PC-3 (cell line): ENCODE data around the gene NAGPA. TPM values are rescaled to one million over a fixed set of nuclear protein-coding genes. Genes with fewer than 3 reads are reported as not detected.

Source experiments
- ATAC-seq: fragments of 200-7000 bp; cut with Tn5 transposase; 2 replicates; pipeline ENCODE4 v1.9.1; 2020; ENCODE audit warnings: mild to moderate bottlenecking, moderate library complexity
- BruUV-seq: library from RNA; stranded (reverse); fragments of 400-500 nt; replicated peaks from 2 replicates; lab custom pipeline; 2021; lab: Mats Ljungman, UMichigan
- CTCF ChIA-PET: fragments of 300-600 bp; sonication (Branson Sonifier 250); formaldehyde crosslinking; loops from one replicate; lab custom pipeline; 2022; ENCODE audit warnings: antibody characterized with exemption; lab: Charles Lee
- POLR2A ChIA-PET: fragments of 300-600 bp; sonication (Branson Sonifier 250); formaldehyde crosslinking; loops from one replicate; lab custom pipeline; 2022; ENCODE audit warnings: antibody characterized with exemption; ENCODE audit not compliant: unreplicated experiment; lab: Charles Lee
- DNase-seq: peaks from one replicate; pipeline ENCODE4 v3.0.0-alpha.2; 2015
- H2AFZ ChIP-seq: fragments of 300-600 bp; sonication (generic); 2 replicates; pipeline ENCODE4 v1.6.0; 2016; ENCODE audit warnings: antibody characterized with exemption, low read length
- H3F3A ChIP-seq: fragments of 300-600 bp; sonication (generic); one replicate; pipeline ENCODE4 v1.6.0; 2017; ENCODE audit warnings: antibody characterized with exemption, low read length, control low read depth, mild to moderate bottlenecking; ENCODE audit not compliant: unreplicated experiment
- H3K27ac ChIP-seq: fragments of 300-600 bp; sonication (generic); 2 replicates; pipeline ENCODE4 v1.5.1; 2016; ENCODE audit warnings: mild to moderate bottlenecking, low read length
- H3K27me3 ChIP-seq: fragments of 300-600 bp; sonication (generic); 2 replicates; pipeline ENCODE4 v1.6.1; 2016; ENCODE audit warnings: low read length, mixed read lengths
- H3K36me3 ChIP-seq: fragments of 300-600 bp; sonication (generic); 2 replicates; pipeline ENCODE4 v1.6.1; 2016; ENCODE audit warnings: low read depth, mixed run types, low read length, mixed read lengths
- H3K4me1 ChIP-seq: fragments of 300-600 bp; sonication (generic); 2 replicates; pipeline ENCODE4 v1.5.1; 2016; ENCODE audit warnings: low read length; ENCODE audit not compliant: insufficient read depth
- H3K4me2 ChIP-seq: fragments of 300-600 bp; sonication (generic); 2 replicates; pipeline ENCODE4 v1.6.0; 2016; ENCODE audit warnings: low read length
- H3K4me3 ChIP-seq: fragments of 300-600 bp; sonication (generic); 2 replicates; pipeline ENCODE4 v1.5.1; 2016; ENCODE audit warnings: mild to moderate bottlenecking, low read length, mixed read lengths
- H3K79me2 ChIP-seq: fragments of 300-600 bp; sonication (generic); 2 replicates; pipeline ENCODE4 v1.6.1; 2017; ENCODE audit warnings: low read length, mixed read lengths
- H3K9ac ChIP-seq: fragments of 300-600 bp; sonication (generic); 2 replicates; pipeline ENCODE4 v1.6.0; 2016; ENCODE audit warnings: mild to moderate bottlenecking, low read length
- H3K9me2 ChIP-seq: fragments of 300-600 bp; sonication (generic); replicated peaks from 2 replicates; pipeline ENCODE4 v1.6.1; 2016; ENCODE audit warnings: mixed run types, low read length, mixed read lengths
- H3K9me3 ChIP-seq: fragments of 300-600 bp; sonication (generic); 2 replicates; pipeline ENCODE4 v1.6.1; 2016; ENCODE audit warnings: low read length, mixed read lengths
- H4K20me1 ChIP-seq: fragments of 300-600 bp; sonication (generic); 2 replicates; pipeline ENCODE4 v1.6.1; 2016; ENCODE audit warnings: low read length, mixed read lengths
- CTCF ChIP-seq: fragments of 300-600 bp; sonication (generic); conservative IDR thresholded peaks from 2 replicates; pipeline ENCODE4 v1.5.1; 2017; ENCODE audit warnings: antibody characterized with exemption, low read depth, mild to moderate bottlenecking, low read length
- EZH2 ChIP-seq: fragments of 300-600 bp; sonication (generic); IDR thresholded peaks from one replicate; pipeline ENCODE4 v1.6.1; 2017; ENCODE audit warnings: antibody characterized with exemption, mild to moderate bottlenecking, low read length; ENCODE audit not compliant: unreplicated experiment
- EZH2phosphoT487 ChIP-seq: fragments of 300-600 bp; sonication (generic); IDR thresholded peaks from 2 replicates; pipeline ENCODE4 v1.6.1; 2018; ENCODE audit warnings: mild to moderate bottlenecking, antibody characterized with exemption, low read length, borderline replicate concordance
- intact Hi-C: fragments of 100-400 bp; cut with micrococcal nuclease; formaldehyde crosslinking; loops from 2 replicates; pipeline ENCODE4 v1.9.0; 2023
- total RNA-seq: library from RNA; depleted of rRNA; stranded (reverse); fragments of >200 nt; gene quantifications from 2 replicates; pipeline ENCODE4 v1.2.3, GENCODE V29; 2014

Gene NAGPA
- total RNA-seq, 1 experiment from 2014 or later = 26.2 TPM

GRCh38 chr16:5042574-5043171, 8.9 kb upstream of the NAGPA start:
- H3K9ac ChIP-seq = no peak overlapping the region
- H3K9me3 ChIP-seq = no peaks in the 10 kb centered on the region
- POLR2A ChIA-PET = no interaction called here
- no peak for TF ChIP-seq EZH2
- no peak for TF ChIP-seq EZH2phosphoT487
- no peak for TF ChIP-seq CTCF
- H3K79me2 ChIP-seq = no peaks in the 10 kb centered on the region
- CTCF ChIA-PET = interaction anchor here (0.6 kb wide), 1 partner anchor 274 kb away, joined by 3 read pairs; no protein-coding TSS in a partner anchor
- ATAC-seq = no peak
- H3K9me2 ChIP-seq = no peaks in the 10 kb centered on the region
- peaks cover 9% of the 10 kb centered on the region for H3K4me1 ChIP-seq
- no peaks in the 10 kb centered on the region for H3K27me3 ChIP-seq
- no peak overlapping the region for H3K4me2 ChIP-seq
- no TSS peak for BruUV-seq
- no peaks in the 10 kb centered on the region for H3K36me3 ChIP-seq
- H4K20me1 ChIP-seq = no peaks in the 10 kb centered on the region
- H2AFZ ChIP-seq = no peak overlapping the region
- H3K27ac ChIP-seq = no peak overlapping the region
- no peaks in the 10 kb centered on the region for H3F3A ChIP-seq
- no peak overlapping the region for H3K4me3 ChIP-seq
- DNase-seq = peak; percentile 39
- intact Hi-C loops = no loop called here

GRCh38 chr16:5041600-5042133, 7.9 kb upstream of the NAGPA start:
- H3K27ac ChIP-seq = no peak overlapping the region
- BruUV-seq = no TSS peak
- no peaks in the 10 kb centered on the region for H3K36me3 ChIP-seq
- TF ChIP-seq CTCF (no peak), EZH2 (no peak), EZH2phosphoT487 (no peak)
- peaks cover 9% of the 10 kb centered on the region for H3K4me1 ChIP-seq
- H3K9me2 ChIP-seq = no peaks in the 10 kb centered on the region
- ChIA-PET CTCF (no interaction called here), POLR2A (no interaction called here)
- no peaks in the 10 kb centered on the region for H3K9me3 ChIP-seq
- H2AFZ ChIP-seq = no peak overlapping the region
- H3K27me3 ChIP-seq = no peaks in the 10 kb centered on the region
- DNase-seq (peak; percentile 68), ATAC-seq (peak; percentile 90)
- no peak overlapping the region for H3K4me3 ChIP-seq
- no peak overlapping the region for H3K9ac ChIP-seq
- H3K4me2 ChIP-seq = no peak overlapping the region
- H3K79me2 ChIP-seq = no peaks in the 10 kb centered on the region
- H4K20me1 ChIP-seq = no peaks in the 10 kb centered on the region
- no peaks in the 10 kb centered on the region for H3F3A ChIP-seq
- intact Hi-C loops = no loop called here

- no peaks in the 10 kb centered on the region for H3K79me2 ChIP-seq
- no peaks in the 10 kb centered on the region for H4K20me1 ChIP-seq
- no peaks in the 10 kb centered on the region for H3K27me3 ChIP-seq
- BruUV-seq = no TSS peak
- H3K9me3 ChIP-seq = no peaks in the 10 kb centered on the region
- H3K9ac ChIP-seq = no peak overlapping the region
- no peaks in the 10 kb centered on the region for H3F3A ChIP-seq
- intact Hi-C loops = no loop called here
- no peak overlapping the region for H2AFZ ChIP-seq
- H3K9me2 ChIP-seq = no peaks in the 10 kb centered on the region
- no peak for ATAC-seq
- POLR2A ChIA-PET = no interaction called here
- TF ChIP-seq CTCF (no peak), EZH2phosphoT487 (no peak), EZH2 (no peak)
- H3K4me2 ChIP-seq = no peak overlapping the region
- no peak for DNase-seq
- H3K27ac ChIP-seq = no peak overlapping the region
- peaks cover 9% of the 10 kb centered on the region for H3K4me1 ChIP-seq
- CTCF ChIA-PET = no interaction called here
- H3K36me3 ChIP-seq = no peaks in the 10 kb centered on the region
- no peak overlapping the region for H3K4me3 ChIP-seq
Measured at GRCh38 chr16:5040451-5040850, 6.7 kb upstream of the NAGPA start.
